Daoy (cell line): ENCODE data around the gene DMD. TPM values are rescaled to one million over a fixed set of nuclear protein-coding genes. Genes with fewer than 3 reads are reported as not detected.

Experiments
- DNase-seq: peaks from one replicate; pipeline ENCODE4 v3.0.0-alpha.2; 2015; ENCODE audit warnings: low read depth
- total RNA-seq: library from RNA; depleted of rRNA; stranded (reverse); fragments of >200 nt; shearing (Covaris generic); gene quantifications from 2 replicates; pipeline ENCODE4 v1.2.3, GENCODE V29; 2014

Gene DMD
- total RNA-seq, 1 experiment from 2014 or later, result 14.1 TPM

- DNase-seq, result no peak
These were observed 166.1 kb downstream of the DMD start for GRCh38 chrX:33045245-33045644.

- peak; percentile 15 for DNase-seq
These were observed 170.2 kb downstream of the DMD start for GRCh38 chrX:33041141-33041540.

- DNase-seq, result no peak
These were observed 178.6 kb downstream of the DMD start for GRCh38 chrX:33032700-33033099.

GRCh38 chrX:33014949-33015348, 196.4 kb downstream of the DMD start:
- no peak for DNase-seq

- DNase-seq, result no peak
These were observed 197.3 kb downstream of the DMD start for GRCh38 chrX:33014086-33014485.

GRCh38 chrX:33001107-33001506, 210.2 kb downstream of the DMD start:
- no peak for DNase-seq

GRCh38 chrX:32998776-32999175, 212.6 kb downstream of the DMD start:
- no peak for DNase-seq

- no peak for DNase-seq
These were observed 215.9 kb downstream of the DMD start for GRCh38 chrX:32995427-32995826.

- DNase-seq, result no peak
These were observed 224.2 kb downstream of the DMD start for GRCh38 chrX:32987142-32987541.

GRCh38 chrX:32985544-32985943, 225.8 kb downstream of the DMD start:
- no peak for DNase-seq

- DNase-seq, result no peak
These were observed 244.5 kb downstream of the DMD start for GRCh38 chrX:32966821-32967355.

- DNase-seq, result no peak
These were observed 257.2 kb downstream of the DMD start for GRCh38 chrX:32954125-32954524.

GRCh38 chrX:32948130-32948529, 263.2 kb downstream of the DMD start:
- no peak for DNase-seq

GRCh38 chrX:32937043-32937442, 274.3 kb downstream of the DMD start:
- no peak for DNase-seq

GRCh38 chrX:32933548-32933947, 277.8 kb downstream of the DMD start:
- no peak for DNase-seq

- DNase-seq, result no peak
These were observed 282.3 kb downstream of the DMD start for GRCh38 chrX:32929040-32929439.

GRCh38 chrX:32896088-32896487, 315.3 kb downstream of the DMD start:
- no peak for DNase-seq

- DNase-seq, result peak; percentile 4
These were observed 316.7 kb downstream of the DMD start for GRCh38 chrX:32894679-32895078.

GRCh38 chrX:32893751-32894150, 317.6 kb downstream of the DMD start:
- no peak for DNase-seq

GRCh38 chrX:32877592-32877991, 333.8 kb downstream of the DMD start:
- peak; percentile 53 for DNase-seq

GRCh38 chrX:32874839-32875238, 336.5 kb downstream of the DMD start:
- no peak for DNase-seq

- no peak for DNase-seq
These were observed 337.6 kb downstream of the DMD start for GRCh38 chrX:32873786-32874185.

GRCh38 chrX:32871636-32872035, 339.7 kb downstream of the DMD start:
- peak; percentile 3 for DNase-seq

- DNase-seq, result no peak
These were observed 342.8 kb downstream of the DMD start for GRCh38 chrX:32868524-32868895.
